ENCODE results near the gene RCAN3. TPM values are rescaled to one million over a fixed set of nuclear protein-coding genes. Genes with fewer than 3 reads are reported as not detected.
"Not testable (repeated sequence)": the region's sequence is repeated elsewhere in the genome, so short reads cannot be mapped to it uniquely, and the experiment has no call there.

Gene RCAN3
- total RNA-seq, 1 experiment from 2014 or later: 16.7 TPM

DNA sequence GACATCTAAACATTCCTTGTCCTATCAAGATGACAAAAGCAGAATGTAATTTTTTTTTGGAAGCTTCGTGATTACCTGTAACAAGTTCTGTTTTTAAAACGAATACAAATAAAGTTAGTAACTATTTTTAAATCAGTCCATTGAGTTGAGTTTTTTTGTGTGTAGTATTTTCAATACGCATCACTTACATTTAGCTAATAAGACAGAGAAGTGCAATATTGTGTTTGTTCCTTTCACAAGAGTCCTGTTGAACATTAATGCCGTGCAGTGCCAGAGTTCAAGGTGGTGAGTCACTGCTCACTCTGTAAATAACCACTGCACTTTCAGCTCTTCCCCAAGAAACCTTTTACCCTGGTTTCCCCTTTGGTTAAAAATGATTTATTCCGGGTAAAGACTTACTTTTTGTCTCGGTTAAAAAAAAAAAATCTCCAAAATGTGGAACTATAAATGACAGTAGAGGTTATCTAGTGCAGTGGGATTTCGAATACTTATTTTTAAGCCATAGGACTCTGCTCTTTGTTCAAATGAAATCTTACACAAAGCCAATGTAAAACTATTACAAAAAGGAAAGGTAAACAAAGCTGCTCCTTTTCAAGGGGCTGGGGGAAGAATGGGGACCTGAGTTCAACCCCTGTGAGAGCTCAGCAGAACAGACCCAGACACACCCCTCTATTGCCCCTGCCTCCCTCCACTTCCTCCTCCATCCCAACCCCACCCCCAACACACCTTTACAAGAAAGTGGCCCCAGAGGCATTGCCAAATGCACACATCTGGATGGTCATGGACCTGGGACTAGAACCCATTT, 38.5 kb downstream of the RCAN3 start:
- no peak for DNase-seq (ENCODE audit: low spot score)
- in situ Hi-C loops (cut with HindIII; ENCODE audit: low sequenced_read_pairs): no loop called here

- no peak for DNase-seq (ENCODE audit: low spot score)
- in situ Hi-C loops (cut with HindIII; ENCODE audit: low sequenced_read_pairs): no loop called here
These were observed 39.2 kb downstream of the RCAN3 start for GRCh38 chr1:24541711-24542346.

GRCh38 chr1:24544239-24544638, 41.6 kb downstream of the RCAN3 start:
- in situ Hi-C loops (cut with HindIII; ENCODE audit: low sequenced_read_pairs): no loop called here
- no peak for DNase-seq (ENCODE audit: low spot score)

GRCh38 chr1:24545662-24546061, 43.0 kb downstream of the RCAN3 start:
- in situ Hi-C loops (cut with HindIII; ENCODE audit: low sequenced_read_pairs): no loop called here
- no peak for DNase-seq (ENCODE audit: low spot score)

DNA sequence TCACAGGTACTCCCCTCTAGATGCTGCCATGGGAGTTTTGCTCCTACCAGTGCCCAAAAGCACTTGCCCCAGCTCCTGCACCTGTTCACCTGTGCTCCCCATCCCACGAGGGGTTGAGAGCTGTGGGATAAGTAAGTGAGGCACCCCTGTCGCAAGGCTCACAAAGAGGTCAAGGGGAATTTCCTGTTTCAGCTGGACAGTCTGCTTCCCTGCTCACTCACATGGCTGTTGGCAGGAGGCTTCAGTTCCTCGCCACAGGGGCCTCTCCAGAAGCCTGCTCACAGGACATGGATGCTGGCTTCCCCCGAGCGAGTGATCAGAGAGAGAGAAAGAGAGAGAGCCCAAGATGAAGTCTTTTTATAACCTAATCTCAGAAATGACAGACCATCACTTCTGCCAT, 44.6 kb downstream of the RCAN3 start:
- no peak for DNase-seq (ENCODE audit: low spot score)
- in situ Hi-C loops (cut with HindIII; ENCODE audit: low sequenced_read_pairs): no loop called here

DNA sequence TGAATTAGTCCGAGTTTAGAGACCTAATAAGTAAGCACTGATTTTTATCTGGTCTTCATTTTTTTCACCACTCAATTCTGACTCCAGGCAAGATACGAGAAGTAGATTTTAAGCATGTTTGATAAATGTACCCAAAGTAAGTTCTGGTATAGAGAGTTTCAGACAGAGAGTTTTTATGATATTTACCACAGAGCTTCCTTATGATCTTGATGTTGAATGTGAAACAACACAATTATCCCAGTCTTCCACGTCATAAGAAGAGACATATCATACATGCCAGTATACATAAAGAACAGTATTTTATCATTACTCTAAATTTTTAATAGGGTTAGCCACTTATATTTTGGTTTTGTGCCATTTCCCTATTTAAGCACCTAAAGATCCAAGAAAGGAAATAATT, 45.4 kb downstream of the RCAN3 start:
- DNase-seq (ENCODE audit: low spot score): no peak
- in situ Hi-C loops (cut with HindIII; ENCODE audit: low sequenced_read_pairs): no loop called here

DNA sequence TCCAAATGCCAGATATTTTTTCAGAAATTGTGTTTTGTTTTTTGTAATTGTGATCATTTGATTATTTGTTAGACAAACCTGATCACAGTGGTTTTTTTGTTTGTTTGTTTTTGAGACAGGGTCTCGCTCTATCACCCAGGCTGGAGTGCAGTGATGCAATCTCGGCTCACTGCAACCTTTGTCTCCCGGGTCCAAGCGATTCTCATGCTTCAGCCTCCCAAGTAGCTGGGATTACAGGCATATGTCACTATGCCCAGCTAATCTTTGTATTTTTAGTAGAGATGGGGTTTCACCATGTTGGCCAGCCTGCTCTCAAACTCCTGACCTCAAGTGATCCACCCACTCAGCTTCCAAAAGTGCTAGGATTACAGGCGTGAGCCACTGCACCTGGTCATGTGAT, 46.6 kb downstream of the RCAN3 start:
- in situ Hi-C loops (cut with HindIII; ENCODE audit: low sequenced_read_pairs): not testable (repeated sequence)

DNA sequence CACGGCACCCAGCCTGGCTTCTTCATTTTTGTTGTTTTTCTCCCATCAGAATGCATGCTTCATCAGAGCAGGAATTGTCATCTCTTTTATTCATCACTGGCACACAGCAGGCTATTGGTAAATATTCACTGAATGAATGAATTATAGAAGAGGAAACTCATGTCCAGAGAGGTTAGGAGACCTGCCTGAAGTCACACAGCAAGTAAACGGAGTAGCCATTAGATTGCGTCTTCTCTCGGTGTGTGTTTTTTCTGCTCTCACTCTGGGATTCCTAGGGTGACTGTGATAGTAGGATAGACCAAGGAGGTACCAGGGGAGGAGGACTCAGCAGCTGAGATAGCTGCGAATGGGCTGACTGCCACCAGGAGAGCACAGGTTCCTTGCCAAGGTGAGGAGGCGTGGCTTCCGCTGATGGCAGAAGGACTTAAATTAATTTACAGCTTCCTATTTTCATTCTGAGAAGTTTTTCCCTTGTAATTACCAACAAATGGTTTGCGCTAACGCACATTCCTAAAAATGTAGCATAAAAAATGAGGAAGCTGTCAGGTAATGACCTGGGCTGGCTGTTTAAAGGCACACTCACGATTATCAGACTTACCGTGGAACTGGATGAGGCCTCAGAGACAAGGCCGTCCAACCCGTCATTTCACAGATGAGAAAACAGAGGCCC, 48.8 kb downstream of the RCAN3 start:
- in situ Hi-C loops (cut with HindIII; ENCODE audit: low sequenced_read_pairs): no loop called here
- no peak for DNase-seq (ENCODE audit: low spot score)

More for the DNA sequence above, 46.6 kb downstream of the RCAN3 start:
- not testable (repeated sequence) for DNase-seq (ENCODE audit: low spot score)

GRCh38 chr1:24551960-24552571, 49.4 kb downstream of the RCAN3 start:
- no peak for DNase-seq (ENCODE audit: low spot score)
- in situ Hi-C loops (cut with HindIII; ENCODE audit: low sequenced_read_pairs): no loop called here

DNA sequence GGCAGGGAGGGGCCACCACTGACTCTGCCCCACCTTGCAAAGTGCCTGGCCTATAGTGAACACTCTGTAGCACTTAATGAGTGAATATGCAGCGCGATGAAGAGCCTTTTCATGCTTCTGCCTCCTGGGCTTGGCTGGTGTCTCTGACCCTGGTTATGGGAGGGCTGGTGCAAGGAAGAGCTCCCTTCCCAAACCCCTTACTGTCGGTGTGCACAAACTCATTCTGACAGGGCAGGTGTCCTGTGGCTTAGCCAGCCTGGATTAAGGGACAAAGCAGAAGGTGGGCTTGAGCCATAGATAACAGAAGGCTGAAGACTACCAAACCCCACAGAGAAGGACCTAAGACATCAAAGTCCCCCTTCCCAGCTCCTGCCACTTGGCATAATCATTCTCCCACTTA, 51.3 kb downstream of the RCAN3 start:
- no peak for DNase-seq (ENCODE audit: low spot score)
- in situ Hi-C loops (cut with HindIII; ENCODE audit: low sequenced_read_pairs): no loop called here

GRCh38 chr1:24554714-24555113, 52.1 kb downstream of the RCAN3 start:
- in situ Hi-C loops (cut with HindIII; ENCODE audit: low sequenced_read_pairs): no loop called here
- no peak for DNase-seq (ENCODE audit: low spot score)

DNA sequence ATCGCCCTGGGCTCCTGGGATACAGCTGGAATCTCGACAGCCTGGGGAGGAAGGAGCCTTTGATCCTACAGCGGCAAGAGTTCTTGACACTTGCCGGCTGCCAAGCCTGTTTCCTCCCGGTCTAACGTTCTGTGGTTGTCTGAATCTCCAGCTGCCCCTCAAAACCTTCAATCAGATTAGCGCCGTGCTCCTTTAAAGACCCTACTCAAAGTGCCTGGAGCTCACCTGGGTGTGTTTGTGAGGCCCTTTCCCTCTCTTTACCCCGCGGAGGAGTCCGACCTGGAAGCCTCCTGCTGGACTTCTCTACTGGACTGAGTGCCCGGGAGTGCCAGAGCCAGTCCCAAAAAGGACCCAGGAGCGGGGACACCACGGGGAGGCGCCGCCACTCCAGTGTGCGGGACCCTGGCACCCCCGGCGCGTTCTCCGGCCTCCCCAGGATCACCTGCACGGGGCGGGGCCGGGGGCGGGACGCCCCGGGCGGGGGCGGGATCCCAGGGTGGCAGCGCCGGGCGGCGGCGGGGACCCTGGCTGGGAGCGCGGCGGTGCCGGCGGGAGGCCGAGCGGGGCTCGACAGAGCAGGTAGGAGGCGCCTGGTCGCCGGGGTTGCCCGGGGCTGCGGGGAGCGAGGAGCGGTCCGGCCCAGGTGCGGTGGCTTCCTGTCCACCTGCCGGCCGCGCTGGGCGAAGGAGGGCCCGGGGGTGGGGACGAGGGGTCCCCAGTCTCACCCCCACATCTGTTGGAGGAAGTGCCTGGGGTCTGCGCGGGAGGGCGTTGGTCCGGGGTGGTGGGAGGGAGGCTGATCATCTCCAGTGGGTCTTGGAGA, 53.2 kb downstream of the RCAN3 start, which contains the start of gene NCMAP:
Gene NCMAP (plus strand): TSS at position 497 of the 823 bp plus-strand sequence. CDS start 39,344 bp downstream, outside the sequence.
- DNase-seq (ENCODE audit: low spot score): no peak
- in situ Hi-C loops (cut with HindIII; ENCODE audit: low sequenced_read_pairs): no loop called here

DNA sequence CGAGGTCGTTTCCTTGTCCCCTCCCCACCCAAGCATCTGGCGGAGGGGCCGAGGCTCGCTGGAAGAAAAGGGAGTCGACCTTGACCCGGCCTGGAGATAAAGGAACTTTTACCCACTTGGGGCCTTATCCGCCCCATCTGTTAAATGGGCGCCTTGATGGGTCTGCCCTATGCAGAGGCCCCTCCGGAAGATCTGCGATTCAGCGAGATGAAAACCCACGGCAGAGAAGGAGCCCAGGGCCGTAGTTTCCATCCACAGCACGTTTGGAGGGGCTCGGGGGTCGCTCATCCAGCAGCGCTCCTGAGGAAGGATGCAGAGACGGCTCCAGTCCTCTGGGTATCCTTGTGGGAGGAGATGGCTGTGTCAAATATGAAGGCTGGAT, 53.8 kb downstream of the RCAN3 start:
- in situ Hi-C loops (cut with HindIII; ENCODE audit: low sequenced_read_pairs): no loop called here

DNA sequence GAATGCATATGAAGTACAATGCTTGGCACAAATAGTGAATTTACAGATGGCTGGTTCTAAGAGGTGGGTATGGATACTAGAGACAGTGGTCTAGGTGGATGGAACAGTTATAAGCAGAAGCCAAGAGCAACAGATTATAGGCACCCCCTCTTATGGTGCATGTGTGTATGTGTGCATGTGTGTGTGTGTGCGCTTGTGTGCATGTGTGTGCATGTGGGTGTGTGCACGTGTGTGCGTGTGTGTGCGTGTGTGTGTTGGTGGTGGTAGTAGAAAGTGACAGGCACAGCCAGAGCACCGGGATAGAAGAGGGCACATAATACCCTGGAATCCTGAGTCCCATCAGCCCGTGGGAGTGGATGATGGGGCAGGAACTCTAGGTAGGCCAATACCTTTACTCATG, 54.6 kb downstream of the RCAN3 start:
- DNase-seq (ENCODE audit: low spot score): no peak
- in situ Hi-C loops (cut with HindIII; ENCODE audit: low sequenced_read_pairs): no loop called here

More for the DNA sequence above, 53.8 kb downstream of the RCAN3 start:
- no peak for DNase-seq (ENCODE audit: low spot score)

DNA sequence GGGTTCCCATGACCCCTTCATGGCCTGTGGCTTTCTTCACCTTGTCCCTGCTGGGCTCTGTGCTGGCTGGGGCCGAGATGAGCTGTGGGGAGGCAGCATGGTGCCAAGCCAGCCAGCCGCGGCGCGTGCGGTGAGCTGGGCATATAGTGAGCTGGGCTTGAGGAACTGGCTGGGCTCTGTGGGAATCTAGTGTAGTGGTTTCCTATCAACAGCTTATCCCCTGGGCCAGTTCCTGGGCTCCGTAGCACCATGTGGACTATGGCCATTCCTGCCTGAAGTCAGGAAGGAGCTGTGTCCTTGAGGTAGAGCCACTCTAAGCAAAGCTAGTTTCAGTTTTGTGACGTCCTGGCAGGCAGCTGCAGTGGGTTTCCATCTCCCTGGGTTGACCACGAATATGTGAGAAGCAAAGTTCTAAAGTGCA, 55.1 kb downstream of the RCAN3 start:
- in situ Hi-C loops (cut with HindIII; ENCODE audit: low sequenced_read_pairs): no loop called here
- no peak for DNase-seq (ENCODE audit: low spot score)

DNA sequence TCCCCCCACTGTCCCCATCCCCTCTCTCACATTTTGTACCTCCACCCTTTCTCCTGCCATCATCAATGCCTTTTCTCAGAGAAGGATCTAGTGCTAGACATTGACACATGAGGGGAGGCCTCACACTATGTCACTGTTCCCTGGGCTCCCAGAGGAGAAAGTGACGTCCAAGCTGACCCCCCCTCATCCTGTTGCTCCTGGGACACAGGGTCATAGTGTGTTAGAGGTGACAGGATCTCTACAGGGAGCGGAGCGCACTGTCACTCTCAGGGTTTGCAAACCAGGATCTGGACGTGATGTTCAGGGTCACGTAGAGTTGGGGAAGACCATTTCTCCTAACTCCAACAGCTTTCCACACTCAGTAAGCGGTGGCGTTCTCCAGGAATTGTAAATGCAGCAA, 55.8 kb downstream of the RCAN3 start:
- in situ Hi-C loops (cut with HindIII; ENCODE audit: low sequenced_read_pairs): no loop called here
- no peak for DNase-seq (ENCODE audit: low spot score)

- in situ Hi-C loops (cut with HindIII; ENCODE audit: low sequenced_read_pairs): no loop called here
- DNase-seq (ENCODE audit: low spot score): no peak
These were observed 56.5 kb downstream of the RCAN3 start for GRCh38 chr1:24558902-24559791.

DNA sequence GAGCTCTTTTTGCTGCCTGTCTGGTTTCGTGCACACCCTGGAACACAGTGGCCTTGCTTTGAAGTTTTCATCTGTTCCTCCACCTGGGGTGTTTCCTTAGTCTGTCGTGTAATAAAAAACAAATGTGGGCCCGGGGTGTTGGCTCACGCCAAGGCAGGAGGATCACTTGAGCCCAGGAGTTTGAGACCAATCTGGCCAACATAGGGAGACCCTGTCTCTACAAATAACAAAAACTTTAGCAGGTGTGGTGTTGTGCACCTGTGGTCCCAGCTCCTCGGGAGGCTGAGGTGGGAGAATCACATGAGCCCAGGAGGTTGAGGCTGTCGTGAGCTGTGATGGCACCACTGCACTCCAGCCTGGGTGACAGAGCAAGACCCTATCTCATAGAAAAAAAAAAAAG, 57.7 kb downstream of the RCAN3 start:
- no peak for DNase-seq (ENCODE audit: low spot score)
- in situ Hi-C loops (cut with HindIII; ENCODE audit: low sequenced_read_pairs): no loop called here
